HG03039 (cell line): ENCODE results near the gene FAM9B.
"Not testable (repeated sequence)": the region's sequence is repeated elsewhere in the genome, so short reads cannot be mapped to it uniquely, and the experiment has no call there.

ENCODE experiments used
- ATAC-seq: cut with Tn5 transposase; IDR thresholded peaks from one replicate; pipeline ENCODE4 v1.9.1; 2021; ENCODE audit warnings: mild to moderate bottlenecking, moderate library complexity; ENCODE audit not compliant: unreplicated experiment

FAM9B gene

GRCh38 chrX:9033989-9034388 is at the start of gene FAM9B:
Gene FAM9B, minus strand, starts transcription at chrX:9034127. Its CDS starts 1,141 bp downstream, at chrX:9032986.
- ATAC-seq = no peak

DNA sequence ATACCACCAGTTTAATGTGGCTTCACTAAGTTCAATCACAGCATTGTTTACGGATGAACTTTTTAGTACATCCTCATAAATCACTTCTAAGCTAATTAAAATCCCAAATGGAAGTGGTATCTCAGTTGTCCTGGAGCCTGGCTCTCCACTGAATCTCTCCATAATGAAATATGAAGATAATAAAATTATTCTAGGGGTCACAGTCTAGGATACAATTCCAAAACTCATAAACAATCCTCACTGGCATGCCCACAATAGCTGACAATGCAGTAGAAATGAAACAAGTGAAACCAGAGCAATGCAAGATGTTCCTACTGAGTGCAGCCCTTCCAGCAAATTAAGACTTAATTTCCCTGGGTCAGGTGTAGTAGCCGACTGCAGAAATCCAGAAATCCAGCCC is 47.3 kb upstream of the FAM9B start:
- ATAC-seq = no peak

- ATAC-seq = no peak
Observed at GRCh38 chrX:9074326-9074725, 40.4 kb upstream of the FAM9B start.

GRCh38 chrX:9072281-9072680 is 38.4 kb upstream of the FAM9B start:
- ATAC-seq = no peak

GRCh38 chrX:9071031-9071650 is 37.2 kb upstream of the FAM9B start:
- no peak for ATAC-seq

- ATAC-seq = no peak
Observed at GRCh38 chrX:9069573-9069972, 35.6 kb upstream of the FAM9B start.

DNA sequence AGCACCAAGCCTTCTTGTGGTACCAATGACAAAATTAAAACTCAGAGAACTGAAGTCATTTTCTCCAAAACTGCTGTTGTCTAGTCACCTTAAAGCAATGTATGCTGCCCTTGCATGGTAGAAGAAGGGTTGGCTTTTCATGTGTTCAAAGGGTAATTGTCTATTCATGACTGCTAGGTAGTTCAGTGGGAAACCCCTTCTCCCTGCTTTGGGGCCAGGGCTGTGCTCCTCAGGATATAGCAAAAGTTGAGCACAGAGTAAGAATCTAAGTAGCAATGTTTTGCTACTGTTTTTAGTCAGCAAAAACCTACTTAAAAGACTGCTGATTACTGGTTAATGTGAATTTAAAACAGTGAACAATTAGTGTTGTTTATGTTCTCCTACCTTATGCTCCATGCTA is 30.8 kb upstream of the FAM9B start:
- no peak for ATAC-seq

DNA sequence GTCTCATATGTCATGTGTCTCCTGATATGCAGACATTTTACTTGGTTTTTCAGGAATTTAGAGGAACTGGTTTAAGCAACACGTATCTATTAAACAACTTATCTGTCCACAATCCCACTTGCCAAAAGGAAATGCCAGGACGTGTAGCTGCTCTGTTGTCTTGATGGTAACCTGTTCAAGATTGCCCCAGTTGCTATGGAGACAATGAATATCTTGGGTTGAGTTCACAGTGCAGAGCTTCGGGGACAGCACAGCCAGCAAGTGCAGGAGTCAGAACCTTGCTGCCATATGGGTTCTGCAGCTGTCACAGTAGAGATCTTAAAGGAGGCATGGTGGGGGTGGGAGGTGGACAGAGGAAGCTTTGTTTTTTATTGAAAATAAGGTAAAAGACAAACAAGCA is 28.7 kb upstream of the FAM9B start:
- ATAC-seq = no peak

GRCh38 chrX:9055354-9055753 is 21.4 kb upstream of the FAM9B start:
- no peak for ATAC-seq

- ATAC-seq = no peak
Observed at GRCh38 chrX:9052081-9052480, 18.2 kb upstream of the FAM9B start.

GRCh38 chrX:9050331-9050730 is 16.4 kb upstream of the FAM9B start:
- no peak for ATAC-seq

- ATAC-seq = no peak
Observed at GRCh38 chrX:9048801-9049200, 14.9 kb upstream of the FAM9B start.

DNA sequence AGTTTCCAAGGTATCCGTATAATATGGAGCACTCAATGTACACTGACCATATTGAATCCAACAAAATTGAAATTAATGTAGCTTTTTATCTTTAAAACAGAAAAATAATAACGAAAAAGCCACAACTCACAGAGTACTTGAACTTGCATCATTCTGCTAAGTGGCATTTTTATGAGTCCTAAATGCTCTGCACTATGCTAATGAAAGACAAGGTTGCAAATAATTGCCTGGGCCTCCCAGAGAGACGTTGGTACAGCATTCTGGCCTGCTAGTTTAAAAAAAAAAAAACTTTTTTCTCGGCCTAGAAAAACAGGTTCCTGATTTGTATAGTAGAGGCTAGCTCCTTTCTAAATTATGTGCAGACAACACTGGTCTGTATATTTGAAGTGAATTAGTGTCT is 4.3 kb upstream of the FAM9B start:
- ATAC-seq = no peak

DNA sequence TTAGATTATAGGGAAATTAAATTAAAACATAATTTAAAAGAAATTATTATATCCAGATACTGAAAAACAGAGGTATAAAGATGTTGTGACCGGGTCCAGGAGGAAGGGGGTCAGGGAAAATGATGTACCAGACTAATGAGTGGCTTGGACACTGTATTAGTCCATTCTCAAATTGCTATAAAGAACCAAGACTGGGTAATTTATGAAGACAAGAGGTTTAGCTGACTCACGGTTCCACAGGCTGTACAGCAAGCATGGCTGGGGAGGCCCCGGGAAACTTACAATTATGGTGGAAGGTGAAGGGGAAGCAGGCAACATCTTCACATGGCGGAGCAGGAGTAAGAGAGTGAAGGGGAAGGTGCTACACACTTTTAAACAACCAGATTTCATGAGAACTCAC is 3.4 kb upstream of the FAM9B start:
- ATAC-seq = no peak

GRCh38 chrX:9033586-9033985 is 341 bp downstream of the FAM9B start:
- ATAC-seq = no peak

DNA sequence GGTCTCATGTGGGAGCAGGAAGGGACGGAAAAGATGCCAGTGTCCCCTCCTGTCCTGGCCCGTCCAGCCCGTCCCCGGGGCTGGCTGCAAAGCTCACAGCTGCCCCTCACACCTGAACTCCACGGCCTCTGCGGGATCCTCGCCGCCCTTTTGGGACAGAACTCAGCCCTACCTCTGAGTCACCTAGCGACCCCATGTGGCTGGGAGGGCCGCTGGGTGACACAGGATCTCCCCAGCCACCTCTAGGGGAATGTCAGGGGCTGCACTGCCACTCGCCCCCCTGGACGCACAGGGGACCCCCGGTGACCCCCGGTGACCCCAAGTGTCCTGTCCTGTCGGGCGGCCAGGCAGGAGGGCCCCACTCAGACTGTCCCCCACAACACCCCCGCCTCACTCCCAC is 748 bp downstream of the FAM9B start:
- no peak for ATAC-seq

DNA sequence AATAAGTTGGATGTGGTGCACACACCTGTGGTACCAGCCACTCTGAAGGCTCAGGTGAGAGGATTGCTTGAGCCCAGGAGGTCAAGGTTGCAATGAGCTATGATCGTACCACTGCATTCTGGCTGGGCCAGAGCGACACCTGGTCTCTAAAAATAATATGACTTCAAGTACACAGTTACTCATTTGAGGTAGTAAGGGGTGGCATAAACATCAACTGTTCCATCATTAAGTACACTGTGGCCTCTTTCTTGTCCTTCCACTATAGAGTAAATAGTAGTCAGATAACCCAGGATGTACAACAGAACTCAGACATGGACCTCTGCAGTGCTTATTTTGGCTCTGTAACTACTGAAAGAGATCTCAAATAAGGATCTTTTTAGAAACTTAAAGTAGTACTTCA is 10.6 kb downstream of the FAM9B start:
- no peak for ATAC-seq

DNA sequence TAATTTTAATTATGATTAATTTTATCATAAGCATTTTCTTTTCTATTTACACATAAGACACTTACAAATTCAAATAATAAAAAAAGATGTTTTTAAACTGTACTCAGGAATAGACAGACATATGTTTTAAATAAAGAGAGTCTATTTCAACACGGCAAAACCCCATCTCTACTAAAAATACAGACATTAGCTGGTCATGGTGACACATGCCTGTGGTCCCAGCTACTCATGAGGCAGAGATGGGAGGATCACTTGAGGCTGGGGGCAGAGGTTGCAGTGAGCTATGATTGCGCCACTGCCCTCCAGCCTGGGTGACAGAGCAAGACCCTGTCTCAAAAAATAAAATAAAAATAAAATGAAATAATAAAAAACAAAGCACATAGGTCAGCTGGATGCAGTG is 14.8 kb downstream of the FAM9B start:
- no peak for ATAC-seq

DNA sequence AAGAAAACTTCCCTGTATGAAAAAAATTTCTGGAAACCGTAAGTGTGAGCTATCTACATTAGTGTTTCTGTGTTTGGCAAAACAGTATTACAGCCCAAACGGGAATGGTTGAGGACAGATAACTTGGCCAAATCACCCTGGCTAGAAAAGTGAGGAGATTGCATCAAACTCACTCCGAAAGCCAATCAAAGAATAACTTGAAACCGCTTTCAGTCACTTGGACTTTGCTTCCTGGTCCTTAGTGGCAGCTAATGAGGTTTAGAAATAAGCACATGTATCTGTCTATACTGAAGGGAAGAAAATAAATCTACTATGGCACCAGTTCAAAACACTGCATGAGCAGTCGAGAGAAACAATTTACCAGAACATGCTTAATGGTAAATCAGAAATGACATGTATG is 15.6 kb downstream of the FAM9B start:
- ATAC-seq = not testable (repeated sequence)

GRCh38 chrX:9003041-9003440 is 30.9 kb downstream of the FAM9B start:
- no peak for ATAC-seq

- no peak for ATAC-seq
Observed at GRCh38 chrX:8988446-8988845, 45.5 kb downstream of the FAM9B start.

DNA sequence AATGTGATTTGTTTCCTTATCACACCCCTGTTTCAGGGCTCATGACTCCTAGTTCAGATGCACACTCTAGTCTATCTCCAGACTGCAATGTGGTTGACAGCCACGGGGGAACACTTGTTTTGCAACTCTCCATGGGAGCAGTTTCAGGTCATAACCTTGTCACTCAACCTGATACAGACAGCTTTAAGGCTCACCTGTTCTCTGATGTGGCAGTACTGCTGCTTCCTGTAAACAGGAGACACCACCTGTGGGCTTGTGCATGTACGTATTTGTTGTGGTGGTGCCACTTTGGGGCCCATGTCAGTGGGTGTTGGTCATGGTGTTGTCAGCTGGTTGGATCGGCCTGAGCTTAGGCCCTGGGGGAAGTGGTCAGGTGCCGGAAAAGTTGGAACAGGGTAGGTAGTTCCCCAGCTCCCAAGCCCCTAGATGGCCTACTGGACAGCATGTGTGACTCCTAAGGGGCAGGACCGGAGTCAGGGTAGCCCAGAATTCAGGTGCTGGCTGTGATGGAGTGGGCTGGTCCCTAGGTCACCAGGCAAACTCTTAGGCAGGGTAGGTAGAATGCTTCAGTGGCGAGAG is 46.2 kb downstream of the FAM9B start:
- ATAC-seq = no peak

DNA sequence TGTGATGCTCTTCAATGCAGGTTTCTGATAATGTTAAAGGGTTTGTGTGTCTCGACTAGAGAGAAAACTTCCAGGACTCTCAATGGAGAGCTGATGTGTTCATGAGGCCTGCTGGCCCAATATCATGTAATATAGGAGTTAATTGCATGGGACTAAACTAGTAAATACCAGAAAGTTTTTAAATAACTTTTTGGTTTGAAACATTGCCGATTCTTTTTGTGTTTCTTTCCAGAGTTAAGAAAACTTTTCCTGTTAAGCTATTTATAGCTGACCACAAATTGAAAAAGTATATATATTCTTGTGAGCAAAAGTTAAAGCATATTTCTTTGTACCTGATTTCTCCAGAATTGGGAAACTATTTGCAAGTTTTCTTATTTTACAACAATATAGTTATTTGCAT is 49.7 kb downstream of the FAM9B start:
- ATAC-seq = no peak
